GM21515 (cell line): Measurements from ENCODE around the gene ADAM10.

Experiments used
- ATAC-seq: cut with Tn5 transposase; IDR thresholded peaks from one replicate; pipeline ENCODE4 v1.9.1; 2021; ENCODE audit not compliant: unreplicated experiment

ADAM10 gene

GRCh38 chr15:58541410-58542087, 208.0 kb downstream of the ADAM10 start:
- no peak for ATAC-seq

GRCh38 chr15:58539548-58539947, 210.0 kb downstream of the ADAM10 start:
- no peak for ATAC-seq

GRCh38 chr15:58538901-58539300, 210.6 kb downstream of the ADAM10 start:
- ATAC-seq, result no peak
